Tibial nerve (tissue), 4 donors: Measurements from ENCODE around the gene TBP. TPM values are rescaled to one million over a fixed set of nuclear protein-coding genes. Genes with fewer than 3 reads are reported as not detected.
A peak's percentile ranks its signal among the peaks of the same experiment; 100 is the strongest.

Experiments used
- DNase-seq, 2 donors: peaks; one replicate each; pipeline ENCODE4 v3.0.0-alpha.2; 2019; ENCODE audit warnings: low spot score in 2 of 2
- H3K27ac ChIP-seq, 4 donors: fragments of 200-600 bp; sonication (generic) in 3 of 4; one replicate each; pipeline ENCODE4 v1.5.1; 2017 to 2019; ENCODE audit warnings: mild to moderate bottlenecking in 1 of 4
- H3K27me3 ChIP-seq, 2 donors: fragments of 200-600 bp; sonication (generic) in 1 of 2; one replicate each; pipeline versions ENCODE4 v1.5.1 to v1.6.0; 2017 to 2019
- H3K36me3 ChIP-seq, 3 donors: fragments of 200-600 bp; sonication (generic); one replicate each; pipeline ENCODE4 v1.5.1; 2018 to 2019
- H3K4me1 ChIP-seq, 4 donors: fragments of 200-600 bp; sonication (generic) in 3 of 4; one replicate each; pipeline ENCODE4 v1.5.1; 2017 to 2019
- H3K4me3 ChIP-seq, 4 donors: fragments of 200-600 bp; sonication (generic) in 3 of 4; one replicate each; pipeline ENCODE4 v1.5.1; 2017 to 2019; ENCODE audit warnings: mild to moderate bottlenecking in 1 of 4, moderate library complexity in 1 of 4
- H3K9me3 ChIP-seq, 4 donors: fragments of 200-600 bp; sonication (generic) in 3 of 4; one replicate each; pipeline ENCODE4 v1.5.1; 2017 to 2019
- CTCF ChIP-seq, 5 experiments: fragments of 200-600 bp in 3 of 5; fragments of 450-650 bp in 2 of 5; sonication (generic) in 3 of 5; IDR thresholded peaks; one replicate each; pipeline ENCODE4 v1.5.1; 2016 to 2019; ENCODE audit warnings: antibody characterized with exemption in 5 of 5, mild to moderate bottlenecking in 3 of 5, moderate library complexity in 2 of 5
- EP300 ChIP-seq, 2 donors: sonication (generic); formaldehyde crosslinking; IDR thresholded peaks; one replicate each; pipeline ENCODE4 v1.6.1; 2017; ENCODE audit warnings: antibody characterized with exemption in 2 of 2, mild to moderate bottlenecking in 1 of 2
- POLR2A ChIP-seq, 2 donors: fragments of 450-650 bp; IDR thresholded peaks; one replicate each; pipeline ENCODE4 v1.6.1; 2017; ENCODE audit warnings: antibody characterized with exemption in 2 of 2, mild to moderate bottlenecking in 2 of 2, moderate library complexity in 2 of 2
- WGBS, 2 donors: methylation state at CpG; one replicate each; pipeline ENCODE4 v1.1.5; 2018; 5-methylcytosine and 5-hydroxymethylcytosine counted together
- total RNA-seq, 4 donors: library from RNA; depleted of rRNA; stranded (reverse); fragments of >200 nt; gene quantifications; one replicate each; pipeline ENCODE4 v1.1.0, GENCODE V29; 2016

Gene TBP
- total RNA-seq, 4 donors from 2014 or later = 14.5 to 16.1 (median 15.6) TPM

- DNase-seq = no peak
- WGBS, 2 donors = 89 to 93% methylated on average over 3 of the region's 3 CpGs
- H3K27ac ChIP-seq = no peak overlapping the region
- no peaks in the 10 kb centered on the region for H3K4me1 ChIP-seq
- H3K36me3 ChIP-seq = no peaks in the 10 kb centered on the region
- no peaks in the 10 kb centered on the region for H3K27me3 ChIP-seq
- TF ChIP-seq EP300 (IDR thresholded peaks at IDR 0.05) = no peak
- TF ChIP-seq CTCF (IDR thresholded peaks at IDR 0.05) = no peak
- no peak for TF ChIP-seq POLR2A (IDR thresholded peaks at IDR 0.05)
- no peak overlapping the region for H3K4me3 ChIP-seq
- no peaks in the 10 kb centered on the region for H3K9me3 ChIP-seq
Measured at GRCh38 chr6:170509723-170510018, 44.5 kb upstream of the TBP start.

- no peaks in the 10 kb centered on the region for H3K36me3 ChIP-seq
- H3K4me3 ChIP-seq = no peak overlapping the region
- no peak overlapping the region for H3K27ac ChIP-seq
- WGBS, 2 donors = 90 to 94% methylated on average over 20 of the region's 20 CpGs
- TF ChIP-seq POLR2A (IDR thresholded peaks at IDR 0.05) (no peak), EP300 (IDR thresholded peaks at IDR 0.05) (no peak), CTCF (IDR thresholded peaks at IDR 0.05) (no peak)
- no peaks in the 10 kb centered on the region for H3K4me1 ChIP-seq
- DNase-seq = no peak
- H3K9me3 ChIP-seq = no peaks in the 10 kb centered on the region
- H3K27me3 ChIP-seq = no peaks in the 10 kb centered on the region
Measured at GRCh38 chr6:170510631-170511030, 43.5 kb upstream of the TBP start.

GRCh38 chr6:170512249-170512648 is 41.9 kb upstream of the TBP start:
- Histone ChIP-seq H3K27ac (no peak overlapping the region), H3K4me3 (no peak overlapping the region), H3K9me3 (peaks cover 0 to 4% (median 0%) of the 10 kb centered on the region in 4 donors), H3K4me1 (no peaks in the 10 kb centered on the region), H3K27me3 (no peaks in the 10 kb centered on the region), H3K36me3 (no peaks in the 10 kb centered on the region)
- 81 to 94% methylated on average over 4 of the region's 4 CpGs for WGBS, 2 donors
- TF ChIP-seq CTCF (IDR thresholded peaks at IDR 0.05) = no peak
- TF ChIP-seq EP300 (IDR thresholded peaks at IDR 0.05) = no peak
- TF ChIP-seq POLR2A (IDR thresholded peaks at IDR 0.05) = no peak
- DNase-seq = no peak

- Histone ChIP-seq H3K4me3 (no peak overlapping the region), H3K36me3 (no peaks in the 10 kb centered on the region)
- no peak for TF ChIP-seq CTCF (IDR thresholded peaks at IDR 0.05)
- no peak for TF ChIP-seq POLR2A (IDR thresholded peaks at IDR 0.05)
- TF ChIP-seq EP300 (IDR thresholded peaks at IDR 0.05) = no peak
Measured at GRCh38 chr6:170514908-170515307, 39.3 kb upstream of the TBP start.

GRCh38 chr6:170516783-170517616 is 37.2 kb upstream of the TBP start:
- H3K27ac ChIP-seq = no peak overlapping the region
- peaks cover 0 to 10% (median 0%) of the 10 kb centered on the region in 4 donors for H3K9me3 ChIP-seq
- H3K4me1 ChIP-seq = no peaks in the 10 kb centered on the region
- no peaks in the 10 kb centered on the region for H3K36me3 ChIP-seq
- TF ChIP-seq CTCF (IDR thresholded peaks at IDR 0.05) (peak; percentile 48 to 59 (median 50)), EP300 (IDR thresholded peaks at IDR 0.05) (no peak)
- no peak overlapping the region for H3K4me3 ChIP-seq
- no peaks in the 10 kb centered on the region for H3K27me3 ChIP-seq
- DNase-seq = peak in 1 of 2 donors; percentile 45
- WGBS, 2 donors = 1 to 4% methylated on average over 4 of the region's 4 CpGs

More at GRCh38 chr6:170514908-170515307, 39.3 kb upstream of the TBP start:
- WGBS, 2 donors = 95 to 97% methylated on average over 1 of the region's 1 CpG
- Histone ChIP-seq H3K4me1 (no peaks in the 10 kb centered on the region), H3K27me3 (no peaks in the 10 kb centered on the region), H3K27ac (no peak overlapping the region), H3K9me3 (peaks cover 0 to 10% (median 0%) of the 10 kb centered on the region in 4 donors)
- no peak for DNase-seq
